OCI-LY7 (cell line): ENCODE data around the gene PAWR. TPM values are rescaled to one million over a fixed set of nuclear protein-coding genes. Genes with fewer than 3 reads are reported as not detected.

Source experiments
- BruUV-seq: library from RNA; stranded (reverse); fragments of 400-500 nt; replicated peaks from 2 replicates; lab custom pipeline; 2021; lab: Mats Ljungman, UMichigan
- CTCF ChIA-PET: fragments of 300-600 bp; sonication (Branson Sonifier 250); formaldehyde crosslinking; loops from one replicate; lab custom pipeline; 2022; ENCODE audit warnings: antibody characterized with exemption; ENCODE audit not compliant: unreplicated experiment; lab: Charles Lee
- POLR2A ChIA-PET: fragments of 300-600 bp; sonication (Branson Sonifier 250); formaldehyde crosslinking; loops from one replicate; lab custom pipeline; 2022; ENCODE audit warnings: antibody characterized with exemption; lab: Charles Lee
- DNase-seq: peaks from one replicate; pipeline ENCODE4 v3.0.0-alpha.2; 2015; ENCODE audit warnings: low spot score
- H2AFZ ChIP-seq: fragments of 200-600 bp; sonication (generic), shearing (Covaris generic); 2 replicates; pipeline ENCODE4 v1.6.1; 2014; ENCODE audit warnings: mild to moderate bottlenecking, antibody characterized with exemption, low read length, moderate library complexity
- H3K27ac ChIP-seq: fragments of 200-600 bp; sonication (generic); 2 replicates; pipeline ENCODE4 v1.5.1; 2014; ENCODE audit warnings: mixed run types, low read depth, mild to moderate bottlenecking, moderate library complexity, low read length, inconsistent platforms; ENCODE audit not compliant: poor library complexity, severe bottlenecking
- H3K36me3 ChIP-seq: fragments of 200-600 bp; sonication (generic); 2 replicates; pipeline ENCODE4 v1.6.1; 2014; ENCODE audit warnings: mild to moderate bottlenecking, antibody characterized with exemption, low read length, moderate library complexity, mixed read lengths; ENCODE audit not compliant: insufficient read depth
- H3K4me1 ChIP-seq: fragments of 200-600 bp; sonication (generic); 2 replicates; pipeline ENCODE4 v1.5.1; 2014; ENCODE audit warnings: mild to moderate bottlenecking, low read length; ENCODE audit not compliant: insufficient read depth, poor library complexity, severe bottlenecking
- H3K4me2 ChIP-seq: fragments of 200-600 bp; sonication (generic); 2 replicates; pipeline ENCODE4 v1.6.1; 2014; ENCODE audit warnings: mild to moderate bottlenecking, low read length
- H3K4me3 ChIP-seq: fragments of 200-600 bp; sonication (generic); 2 replicates; pipeline ENCODE4 v1.5.1; 2014; ENCODE audit warnings: mild to moderate bottlenecking, low read depth, low read length; ENCODE audit not compliant: poor library complexity, severe bottlenecking
- H3K79me2 ChIP-seq: fragments of 200-600 bp; sonication (generic); 2 replicates; pipeline ENCODE4 v1.6.1; 2016; ENCODE audit warnings: low read depth, mild to moderate bottlenecking, low read length, moderate library complexity, mixed read lengths; ENCODE audit not compliant: insufficient read depth
- H3K9me2 ChIP-seq: fragments of 200-600 bp; sonication (generic); 2 replicates; pipeline ENCODE4 v1.6.1; 2016; ENCODE audit warnings: mild to moderate bottlenecking, low read length, mixed read lengths; ENCODE audit not compliant: insufficient read depth
- H3K9me3 ChIP-seq: fragments of 200-600 bp; sonication (generic); 2 replicates; pipeline ENCODE4 v1.6.1; 2014; ENCODE audit warnings: mild to moderate bottlenecking, mixed run types, low read length, mixed read lengths
- H4K20me1 ChIP-seq: fragments of 200-600 bp; sonication (generic); 2 replicates; pipeline ENCODE4 v1.6.1; 2014; ENCODE audit warnings: mild to moderate bottlenecking, antibody characterized with exemption, low read length, moderate library complexity, mixed read lengths; ENCODE audit not compliant: insufficient read depth
- CTCF ChIP-seq: fragments of 200-600 bp; sonication (generic); conservative IDR thresholded peaks from 2 replicates; pipeline ENCODE4 v1.5.1; 2014; ENCODE audit warnings: mild to moderate bottlenecking, antibody characterized with exemption, low read length, moderate library complexity, mixed read lengths
- EZH2phosphoT487 ChIP-seq: fragments of 200-600 bp; sonication (generic); IDR thresholded peaks from 2 replicates; pipeline ENCODE4 v1.6.1; 2018; ENCODE audit warnings: low read depth, borderline replicate concordance, mild to moderate bottlenecking, mixed run types, antibody characterized with exemption, low read length, moderate library complexity, mixed read lengths
- intact Hi-C: fragments of 100-400 bp; cut with micrococcal nuclease; formaldehyde crosslinking; loops from one replicate; pipeline ENCODE4 v1.10.0; 2022; ENCODE audit not compliant: unreplicated experiment
- total RNA-seq, 2 experiments: library from RNA; depleted of rRNA in 1 of 2; stranded (reverse); fragments of >200 nt in 1 of 2; shearing (Covaris generic) in 1 of 2; gene quantifications; 2 replicates each; pipeline ENCODE4 v1.2.3, GENCODE V29; 2014 to 2022

PAWR gene
- total RNA-seq, 2 experiments from 2014 or later: 107 to 186 TPM

GRCh38 chr12:79732638-79733037, 41.9 kb upstream of the PAWR start:
- no peaks in the 10 kb centered on the region for H3K36me3 ChIP-seq
- CTCF ChIA-PET: no interaction called here
- no peak overlapping the region for H2AFZ ChIP-seq
- H4K20me1 ChIP-seq: no peaks in the 10 kb centered on the region
- no TSS peak for BruUV-seq
- H3K4me1 ChIP-seq: no peaks in the 10 kb centered on the region
- H3K9me3 ChIP-seq: no peaks in the 10 kb centered on the region
- TF ChIP-seq CTCF: no peak
- no peak for TF ChIP-seq EZH2phosphoT487
- POLR2A ChIA-PET: interaction anchor here (1.1 kb wide), 1 partner anchor 15 kb away, joined by 6 read pairs; no protein-coding TSS in a partner anchor
- no peak overlapping the region for H3K27ac ChIP-seq
- intact Hi-C loops: no loop called here
- DNase-seq: no peak
- no peaks in the 10 kb centered on the region for H3K9me2 ChIP-seq
- no peak overlapping the region for H3K4me3 ChIP-seq
- no peaks in the 10 kb centered on the region for H3K79me2 ChIP-seq
- no peak overlapping the region for H3K4me2 ChIP-seq

GRCh38 chr12:79725987-79726386, 35.2 kb upstream of the PAWR start:
- DNase-seq: no peak
- Histone ChIP-seq H3K9me3 (no peaks in the 10 kb centered on the region), H3K4me2 (no peak overlapping the region), H3K4me1 (no peaks in the 10 kb centered on the region), H3K27ac (no peak overlapping the region), H2AFZ (no peak overlapping the region), H4K20me1 (no peaks in the 10 kb centered on the region), H3K4me3 (no peak overlapping the region), H3K36me3 (no peaks in the 10 kb centered on the region), H3K9me2 (no peaks in the 10 kb centered on the region), H3K79me2 (no peaks in the 10 kb centered on the region)
- ChIA-PET POLR2A (interaction anchor here (1.0 kb wide), 1 partner anchor 9 kb away, joined by 3 read pairs; no protein-coding TSS in a partner anchor), CTCF (no interaction called here)
- TF ChIP-seq CTCF (no peak), EZH2phosphoT487 (no peak)
- intact Hi-C loops: no loop called here
- BruUV-seq: no TSS peak

- no peak for DNase-seq
- ChIA-PET POLR2A (interaction anchor here (0.9 to 1.6 kb wide), 2 partner anchors 10 to 16 kb away, joined by 3 to 6 read pairs; no protein-coding TSS in a partner anchor), CTCF (no interaction called here)
- no peaks in the 10 kb centered on the region for H3K4me1 ChIP-seq
- no peaks in the 10 kb centered on the region for H3K36me3 ChIP-seq
- TF ChIP-seq EZH2phosphoT487 (no peak), CTCF (no peak)
- H3K79me2 ChIP-seq: no peaks in the 10 kb centered on the region
- intact Hi-C loops: no loop called here
- H3K9me2 ChIP-seq: no peaks in the 10 kb centered on the region
- no TSS peak for BruUV-seq
- H3K9me3 ChIP-seq: no peaks in the 10 kb centered on the region
- no peak overlapping the region for H3K27ac ChIP-seq
- no peak overlapping the region for H2AFZ ChIP-seq
- no peaks in the 10 kb centered on the region for H4K20me1 ChIP-seq
- no peak overlapping the region for H3K4me2 ChIP-seq
- H3K4me3 ChIP-seq: no peak overlapping the region
Observed at GRCh38 chr12:79717006-79717405, 26.2 kb upstream of the PAWR start.
